Coronary artery (tissue), 2 donors: ENCODE results near the gene BORCS8.
"Not testable (repeated sequence)": the region's sequence is repeated elsewhere in the genome, so short reads cannot be mapped to it uniquely, and the experiment has no call there.

Experiments
- DNase-seq: peaks from one replicate; pipeline ENCODE4 v3.0.0-alpha.2; 2017; ENCODE audit warnings: low spot score
- H3K27ac ChIP-seq, 2 donors: fragments of 200-600 bp; sonication (generic); one replicate each; pipeline ENCODE4 v1.5.1; 2016 to 2019
- H3K4me3 ChIP-seq: fragments of 200-600 bp; sonication (generic); 2 replicates; pipeline ENCODE4 v1.5.1; 2016; ENCODE audit warnings: mild to moderate bottlenecking, moderate library complexity
- TF ChIP-seq, protein P1 (sequence below): fragments of 200-600 bp; sonication (generic); IDR thresholded peaks from one replicate; pipeline ENCODE4 v1.5.1; 2019; ENCODE audit warnings: antibody characterized with exemption

Gene BORCS8

DNA sequence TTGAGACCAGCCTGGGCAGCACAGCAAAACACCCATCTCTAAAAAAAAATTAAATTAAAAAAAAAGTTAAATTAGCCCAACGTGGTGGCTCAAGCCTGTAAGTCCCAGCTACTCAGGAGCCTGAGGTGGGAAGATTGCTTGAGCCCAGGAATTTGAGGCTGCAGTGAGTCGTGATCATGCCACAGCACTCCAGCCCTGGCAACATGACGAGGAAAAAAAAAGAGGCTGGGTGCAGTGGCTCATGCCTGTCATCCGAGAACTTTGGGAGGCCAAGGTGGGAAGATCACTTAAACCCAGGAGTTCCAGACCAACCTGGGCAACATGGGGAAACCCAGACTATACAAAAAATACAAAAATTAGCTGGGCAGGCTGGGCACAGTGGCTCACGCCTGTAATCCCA, 51.5 kb downstream of the BORCS8 start:
- TF ChIP-seq, protein P1, sequence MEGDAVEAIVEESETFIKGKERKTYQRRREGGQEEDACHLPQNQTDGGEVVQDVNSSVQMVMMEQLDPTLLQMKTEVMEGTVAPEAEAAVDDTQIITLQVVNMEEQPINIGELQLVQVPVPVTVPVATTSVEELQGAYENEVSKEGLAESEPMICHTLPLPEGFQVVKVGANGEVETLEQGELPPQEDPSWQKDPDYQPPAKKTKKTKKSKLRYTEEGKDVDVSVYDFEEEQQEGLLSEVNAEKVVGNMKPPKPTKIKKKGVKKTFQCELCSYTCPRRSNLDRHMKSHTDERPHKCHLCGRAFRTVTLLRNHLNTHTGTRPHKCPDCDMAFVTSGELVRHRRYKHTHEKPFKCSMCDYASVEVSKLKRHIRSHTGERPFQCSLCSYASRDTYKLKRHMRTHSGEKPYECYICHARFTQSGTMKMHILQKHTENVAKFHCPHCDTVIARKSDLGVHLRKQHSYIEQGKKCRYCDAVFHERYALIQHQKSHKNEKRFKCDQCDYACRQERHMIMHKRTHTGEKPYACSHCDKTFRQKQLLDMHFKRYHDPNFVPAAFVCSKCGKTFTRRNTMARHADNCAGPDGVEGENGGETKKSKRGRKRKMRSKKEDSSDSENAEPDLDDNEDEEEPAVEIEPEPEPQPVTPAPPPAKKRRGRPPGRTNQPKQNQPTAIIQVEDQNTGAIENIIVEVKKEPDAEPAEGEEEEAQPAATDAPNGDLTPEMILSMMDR, result no peak
- no peak for DNase-seq
- no peak overlapping the region for H3K27ac ChIP-seq

DNA sequence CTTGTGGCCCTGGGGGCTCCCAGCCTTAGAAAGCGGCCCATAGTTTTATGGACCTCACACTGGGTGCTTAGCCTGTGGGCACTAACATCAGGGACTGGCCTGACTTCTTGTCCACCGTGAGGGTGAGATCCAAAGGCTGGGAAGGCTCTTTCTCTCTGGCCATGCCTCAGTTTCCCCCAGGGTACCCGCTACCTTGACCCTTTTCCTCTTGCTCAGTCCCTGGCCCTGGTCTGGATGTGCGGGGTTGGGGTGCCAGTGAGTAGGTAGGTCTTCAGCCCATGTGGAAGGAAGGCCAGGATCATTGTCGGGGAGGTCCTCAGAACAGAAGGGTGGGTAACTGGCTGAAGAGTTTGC, 52.1 kb downstream of the BORCS8 start:
- TF ChIP-seq, protein P1, result peak; percentile 11
- DNase-seq, result no peak
- no peak overlapping the region for H3K27ac ChIP-seq
- no peak overlapping the region for H3K4me3 ChIP-seq

More for the DNA sequence above, 51.5 kb downstream of the BORCS8 start:
- H3K4me3 ChIP-seq, result no peak overlapping the region

DNA sequence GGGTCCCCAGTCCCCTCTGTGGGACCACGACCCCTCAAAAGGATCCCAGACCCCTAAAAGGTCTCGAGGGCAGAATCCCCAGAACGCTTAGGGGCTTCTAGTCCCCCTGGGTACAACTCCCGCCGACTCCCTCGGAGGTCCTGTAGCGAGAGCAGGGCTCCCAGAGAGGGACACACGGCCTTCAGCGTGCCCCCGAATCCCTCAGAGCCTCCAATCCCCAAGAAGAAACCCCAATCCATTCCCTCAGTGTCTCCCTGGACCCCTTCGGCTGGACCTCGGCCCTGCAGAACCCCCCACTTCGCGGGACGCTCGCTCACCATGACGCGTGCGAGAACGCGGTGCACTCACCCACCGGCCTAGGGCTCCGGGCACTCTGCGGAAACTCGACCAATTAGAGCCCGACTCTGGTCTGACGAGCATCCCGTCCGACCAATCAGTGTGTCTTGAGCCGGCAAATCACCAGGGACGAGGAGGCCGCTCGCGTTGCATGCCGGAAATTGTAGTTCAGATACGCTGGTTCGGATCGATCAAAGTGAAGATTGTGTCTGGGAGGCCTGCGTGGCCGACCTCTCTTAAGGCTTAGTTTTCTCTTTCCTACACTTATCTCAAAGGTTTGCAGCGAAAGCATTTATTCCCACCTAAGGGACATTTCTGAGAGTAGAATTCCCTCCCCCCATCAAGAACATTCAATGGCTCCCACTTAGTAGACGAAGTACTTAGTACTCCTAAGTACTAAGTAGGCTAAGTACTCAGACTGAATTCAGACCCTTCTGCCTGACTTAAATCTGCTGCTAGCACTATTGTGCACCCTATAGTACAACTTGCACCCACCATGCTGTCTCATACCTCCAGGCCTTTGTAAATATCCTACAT, 53.6 kb downstream of the BORCS8 start, which contains the start of gene TMEM161A:
Gene TMEM161A (minus strand): TSS at position 370 of the 873 bp plus-strand sequence. CDS start 50 bp downstream, at position 320.
- Histone ChIP-seq H3K4me3 (peak within 1 kb of the TSS; percentile 75), H3K27ac (peak within 1 kb of the TSS; percentile 24 to 63)
- DNase-seq, result peak; percentile 97
- TF ChIP-seq, protein P1, result no peak

DNA sequence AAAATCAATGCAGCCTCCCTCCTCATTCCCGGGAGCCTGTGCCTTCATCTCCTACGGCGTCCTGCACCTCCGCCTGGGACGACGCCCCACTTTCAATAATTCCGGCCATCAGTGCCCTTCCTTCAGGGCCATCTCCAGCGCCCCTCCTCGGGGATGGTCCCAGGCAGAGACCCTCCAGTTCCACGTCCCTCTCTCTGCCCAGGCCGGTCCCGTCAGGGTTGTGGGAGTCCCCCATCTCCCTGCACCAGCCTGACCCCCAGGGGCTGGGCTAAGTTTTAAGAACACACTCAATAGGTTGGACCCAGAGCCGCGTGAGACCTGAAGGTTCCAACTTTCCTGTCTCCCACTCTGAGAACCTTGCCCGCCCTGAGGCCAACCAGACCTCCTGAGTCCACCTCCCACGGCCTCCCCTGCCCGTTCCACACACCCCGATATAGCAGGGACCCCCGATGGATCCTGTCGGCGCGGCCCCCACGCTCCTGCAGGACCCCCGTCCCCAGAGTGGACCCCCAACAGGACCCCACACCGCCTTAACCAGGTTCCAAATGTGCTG, 54.3 kb downstream of the BORCS8 start:
- TF ChIP-seq, protein P1, result no peak
- DNase-seq, result no peak
- peak overlapping the region in 1 of 2 donors; percentile 63 for H3K27ac ChIP-seq
- H3K4me3 ChIP-seq, result peak overlapping the region; percentile 75

DNA sequence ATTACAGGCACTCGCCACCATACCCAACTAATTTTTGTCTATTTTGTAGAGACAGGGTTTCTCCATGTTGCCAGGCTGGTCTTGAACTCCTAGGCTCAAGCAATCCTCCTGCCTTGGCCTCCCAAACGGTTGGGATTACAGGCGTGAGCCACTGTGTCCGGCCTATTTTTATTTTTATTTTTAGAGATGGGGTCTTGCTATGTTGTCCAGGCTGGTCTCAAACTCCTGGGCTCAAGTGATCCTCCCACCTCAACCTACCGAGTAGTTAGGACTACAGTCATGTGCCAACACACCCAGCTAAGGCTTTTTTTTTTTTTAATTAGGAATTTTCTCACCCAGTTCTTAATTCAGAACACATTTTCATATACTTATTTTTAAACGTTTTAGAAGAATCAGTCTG, 56.2 kb downstream of the BORCS8 start:
- DNase-seq, H3K27ac ChIP-seq, H3K4me3 ChIP-seq: not testable (repeated sequence)

DNA sequence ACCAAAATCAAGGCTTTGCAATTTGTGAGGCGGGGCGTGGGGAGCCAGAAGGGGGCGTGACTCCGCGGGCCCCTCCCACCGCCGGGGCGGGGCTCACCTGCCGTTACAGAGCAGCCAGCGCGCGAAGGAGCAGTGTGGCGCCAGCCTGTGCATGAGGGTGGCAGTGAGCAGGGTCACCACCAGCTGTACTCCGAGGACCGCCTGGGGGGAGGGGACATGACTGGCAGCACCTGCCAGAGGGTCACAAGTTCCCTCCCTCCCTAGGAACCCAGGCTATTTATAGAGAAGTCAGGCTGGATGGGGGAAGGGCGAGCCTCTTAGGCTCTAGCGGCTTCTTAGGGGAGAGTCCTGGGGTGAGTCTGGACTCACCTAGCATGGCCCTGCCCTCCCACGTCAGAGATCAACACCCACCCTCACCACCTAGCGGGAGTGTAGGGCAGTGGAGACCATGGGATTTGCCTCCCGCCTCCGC, 57.2 kb downstream of the BORCS8 start:
- DNase-seq, result no peak
- H3K27ac ChIP-seq, result no peak overlapping the region
- TF ChIP-seq, protein P1, result no peak
- no peak overlapping the region for H3K4me3 ChIP-seq

DNA sequence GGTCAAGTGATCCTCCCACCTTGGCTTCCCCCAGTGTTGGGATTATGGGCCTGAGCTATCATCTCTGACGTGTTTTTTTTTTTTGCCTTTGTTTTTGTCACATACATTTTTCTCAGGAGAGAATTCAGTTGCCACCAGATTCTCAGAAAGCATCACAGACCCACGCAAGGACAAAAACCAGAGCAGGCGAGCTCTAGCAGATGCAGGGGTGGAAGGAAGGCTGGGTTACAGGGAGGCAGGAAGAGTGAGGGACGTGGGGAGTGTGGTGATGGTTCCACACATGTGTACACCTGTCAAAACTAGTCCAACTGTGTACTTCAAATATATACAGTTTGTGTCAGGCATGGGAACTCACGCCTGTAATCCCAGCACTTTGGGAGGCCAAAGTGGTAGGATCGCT, 58.0 kb downstream of the BORCS8 start:
- Histone ChIP-seq H3K4me3 (no peak overlapping the region), H3K27ac (no peak overlapping the region)
- TF ChIP-seq, protein P1, result no peak
- no peak for DNase-seq
